K562 (cell line): ENCODE data around the gene CCDC106. TPM values are rescaled to one million over a fixed set of nuclear protein-coding genes. Genes with fewer than 3 reads are reported as not detected.
A peak's percentile ranks its signal among the peaks of the same experiment; 100 is the strongest.

Experiments used
- ATAC-seq: fragments of 200-7000 bp; cut with Tn5 transposase; 3 replicates; pipeline ENCODE4 v1.9.1; 2020; ENCODE audit warnings: moderate library complexity
- BruUV-seq: library from RNA; stranded (reverse); fragments of 400-500 nt; replicated peaks from 2 replicates; lab custom pipeline; 2021; lab: Mats Ljungman, UMichigan
- CTCF ChIA-PET: fragments of 300-600 bp; formaldehyde crosslinking; extraction: SDS; loops from one replicate; lab custom pipeline; 2021; ENCODE audit warnings: low intra/inter-chr PET ratio; lab: Yijun Ruan, JAX
- POLR2A ChIA-PET: fragments of 300-600, 350-650 bp; sonication (Branson Sonifier 250); formaldehyde crosslinking; extraction: SDS; loops from one replicate; lab custom pipeline; 2021; ENCODE audit warnings: antibody characterized with exemption, inconsistent platforms; lab: Yijun Ruan, JAX
- DNase-seq, 4 experiments: peaks; one replicate each; pipeline versions ENCODE4 v3.0.0 to v3.0.0-alpha.2; 2011 to 2018; ENCODE audit warnings: low spot score in 3 of 4, mixed read lengths in 3 of 4; ENCODE audit errors: extremely low read depth in 1 of 4
- FAIRE-seq: peaks from 2 replicates; lab custom pipeline; 2011; peaks lifted over from hg19 to GRCh38; lab: Jason Lieb, UNC
- H2AFZ ChIP-seq: 2 replicates; pipeline ENCODE4 v1.6.0; 2011; ENCODE audit warnings: low read depth, low read length, control low read depth, inconsistent platforms
- H3K27ac ChIP-seq: fragments of 200-600 bp; 3 replicates; pipeline ENCODE4 v1.8.0; 2011; ENCODE audit warnings: low read depth, mild to moderate bottlenecking, control low read depth, inconsistent platforms, low read length, moderate library complexity, mixed read lengths; ENCODE audit errors: extremely low read depth
- H3K27me3 ChIP-seq, 2 experiments: fragments of 300-600 bp in 1 of 2; 2 replicates in 1 of 2; 3 replicates in 1 of 2; pipeline versions ENCODE4 v1.6.0 to v1.8.0; 2011; ENCODE audit warnings: inconsistent platforms in 2 of 2, low read length in 2 of 2, mild to moderate bottlenecking in 1 of 2, mixed read lengths in 1 of 2, moderate library complexity in 1 of 2; ENCODE audit not compliant: control insufficient read depth in 2 of 2, insufficient read depth in 2 of 2
- H3K36me3 ChIP-seq: fragments of 300-600 bp; 3 replicates; pipeline ENCODE4 v1.8.0; 2011; ENCODE audit warnings: mild to moderate bottlenecking, low read length, inconsistent platforms; ENCODE audit not compliant: control insufficient read depth, insufficient read depth
- H3K4me1 ChIP-seq, 2 experiments: fragments of 200-600 bp in 1 of 2; replicated peaks in 1 of 2; 2 replicates in 1 of 2; 3 replicates in 1 of 2; pipeline versions ENCODE4 v1.5.1 to v1.8.0; 2011; ENCODE audit warnings: inconsistent platforms in 2 of 2, low read length in 2 of 2, mild to moderate bottlenecking in 1 of 2, mixed read lengths in 1 of 2, moderate library complexity in 1 of 2; ENCODE audit not compliant: control insufficient read depth in 2 of 2, insufficient read depth in 2 of 2
- H3K4me2 ChIP-seq: 2 replicates; pipeline ENCODE4 v1.6.1; 2011; ENCODE audit warnings: low read length, control low read depth, inconsistent platforms, mixed read lengths; ENCODE audit not compliant: insufficient read depth
- H3K4me3 ChIP-seq: fragments of 200-600 bp; sonication (generic), shearing (Covaris generic); 2 replicates; pipeline ENCODE4 v1.5.1; 2016; ENCODE audit warnings: control low read depth, inconsistent platforms
- H3K79me2 ChIP-seq: fragments of 200-600 bp; 3 replicates; pipeline ENCODE4 v1.8.0; 2011; ENCODE audit warnings: low read length, inconsistent platforms; ENCODE audit not compliant: control insufficient read depth, insufficient read depth
- H3K9ac ChIP-seq, 2 experiments: 2 replicates each; pipeline versions ENCODE4 v1.6.0 to v1.6.1; 2011; ENCODE audit warnings: low read depth in 2 of 2, low read length in 2 of 2, control low read depth in 1 of 2, inconsistent platforms in 1 of 2, mild to moderate bottlenecking in 1 of 2, mixed read lengths in 1 of 2; ENCODE audit not compliant: insufficient read depth in 1 of 2
- H3K9me1 ChIP-seq: one replicate; pipeline ENCODE4 v1.6.0; 2011; ENCODE audit warnings: inconsistent platforms, mild to moderate bottlenecking, low read length, moderate library complexity; ENCODE audit not compliant: control insufficient read depth, insufficient read depth
- H3K9me3 ChIP-seq: replicated peaks from 2 replicates; pipeline ENCODE4 v1.5.1; 2011; ENCODE audit warnings: low read depth, low read length, inconsistent platforms; ENCODE audit not compliant: control insufficient read depth, insufficient read depth
- H4K20me1 ChIP-seq: replicated peaks from 2 replicates; pipeline ENCODE4 v1.6.1; 2011; ENCODE audit warnings: low read length, inconsistent platforms, mixed read lengths; ENCODE audit not compliant: control insufficient read depth, insufficient read depth
- EHMT2 ChIP-seq: fragments of 450-650 bp; IDR thresholded peaks from 2 replicates; pipeline ENCODE4 v1.6.1; 2018; ENCODE audit warnings: antibody characterized with exemption
- GATAD2A ChIP-seq: fragments of 450-650 bp; IDR thresholded peaks from 2 replicates; pipeline ENCODE4 v1.6.1; 2017
- MBD2 ChIP-seq: sonication (generic); IDR thresholded peaks from 2 replicates; pipeline ENCODE4 v1.6.1; 2016; ENCODE audit warnings: low read depth, borderline replicate concordance
- NFE2L1 ChIP-seq: fragments of 450-650 bp; IDR thresholded peaks from 2 replicates; pipeline ENCODE4 v1.6.1; 2016; ENCODE audit warnings: missing genetic modification characterization, low read depth, mild to moderate bottlenecking, missing compliant biosample characterization, moderate library complexity, borderline replicate concordance
- NRF1 ChIP-seq, 2 experiments: fragments of 450-650 bp; IDR thresholded peaks in 1 of 2; conservative IDR thresholded peaks in 1 of 2; 2 replicates each; pipeline ENCODE4 v1.6.1; 2014; ENCODE audit warnings: mild to moderate bottlenecking in 2 of 2
- PHB ChIP-seq: fragments of 250-450 bp; sonication (Bioruptor Pico); IDR thresholded peaks from 2 replicates; pipeline ENCODE4 v1.5.0; 2021
- PML ChIP-seq: IDR thresholded peaks from 2 replicates; pipeline ENCODE4 v1.6.1; 2012; ENCODE audit warnings: low read length, inconsistent platforms
- POLR2A ChIP-seq: fragments of 450-650 bp; conservative IDR thresholded peaks from 2 replicates; pipeline ENCODE4 v1.6.1; 2016
- TRIM28 ChIP-seq: fragments of 450-650 bp; IDR thresholded peaks from 2 replicates; pipeline ENCODE4 v1.6.1; 2017
- YBX1 ChIP-seq: fragments of 450-650 bp; IDR thresholded peaks from 2 replicates; pipeline ENCODE4 v1.7.1; 2016; ENCODE audit warnings: mild to moderate bottlenecking
- ZBTB7A ChIP-seq: IDR thresholded peaks from 2 replicates; pipeline ENCODE4 v1.6.1; 2011; ENCODE audit warnings: low read depth, mild to moderate bottlenecking, low read length, moderate library complexity, borderline replicate concordance; ENCODE audit not compliant: control insufficient read depth
- ZNF217 ChIP-seq: sonication (generic); formaldehyde crosslinking; IDR thresholded peaks from 2 replicates; pipeline ENCODE4 v1.8.0; 2022; ENCODE audit warnings: mild to moderate bottlenecking, missing genetic modification reagents
- WGBS: fragments of 100-300 bp; shearing (Covaris generic); methylation state at CpG from one replicate; pipeline ENCODE4 v1.1.6; 2016; ENCODE audit warnings: low coverage, mixed read lengths; ENCODE audit not compliant: insufficient coverage; ENCODE audit errors: missing lambda C conversion rate; 5-methylcytosine and 5-hydroxymethylcytosine counted together
- in situ Hi-C: fragments of 300-500 bp; cut with MboI; formaldehyde crosslinking; loops from 4 replicates; pipeline ENCODE4 v1.15.0; 2018; ENCODE audit warnings: inconsistent platforms, mixed read lengths
- intact Hi-C: fragments of 100-400 bp; cut with micrococcal nuclease; formaldehyde crosslinking; loops from 2 replicates; pipeline ENCODE4 v1.14.2; 2022
- polyA plus RNA-seq, 8 experiments: library from polyadenylated mRNA; depleted of rRNA in 4 of 8; stranded (reverse) in 5 of 8; unstranded in 3 of 8; fragments of >200 nt; fragmentation: Nextera tagmentation in 2 of 8; fragmentation: Illumina TruSeq in 1 of 8; extraction: Ambion mirVana in 2 of 8; extraction: Trizol in 1 of 8; gene quantifications; 2 replicates each; pipeline versions ENCODE4 v1.2.1 to v1.2.3, GENCODE V29; 2011 to 2014; ENCODE audit warnings: inconsistent platforms in 1 of 8, missing spikeins in 1 of 8
- total RNA-seq, 7 experiments: library from RNA; depleted of rRNA in 6 of 7; stranded (reverse); fragments of >200 nt in 6 of 7; fragmentation: Illumina TruSeq in 2 of 7; extraction: Trizol in 2 of 7; gene quantifications; 2 replicates each; pipeline versions ENCODE4 v1.2.1 to v1.2.3, GENCODE V29; 2011 to 2021; ENCODE audit warnings: low replicate concordance in 1 of 7
- TF ChIP-seq, protein P1 (sequence below): fragments of 250-450 bp; sonication (Bioruptor Pico); IDR thresholded peaks from 2 replicates; pipeline ENCODE4 v1.9.0; 2021; ENCODE audit warnings: mild to moderate bottlenecking, inconsistent platforms
- TF ChIP-seq, protein P2 (sequence below): sonication (generic); formaldehyde crosslinking; IDR thresholded peaks from 2 replicates; pipeline ENCODE4 v1.8.0; 2022; ENCODE audit warnings: missing genetic modification reagents, mild to moderate bottlenecking, moderate library complexity, borderline replicate concordance
- TF ChIP-seq, protein P3 (sequence below): fragments of 450-650 bp; formaldehyde crosslinking; IDR thresholded peaks from 2 replicates; pipeline ENCODE4 v1.4.0; 2022; ENCODE audit warnings: missing genetic modification characterization

Gene CCDC106
- total and polyA plus RNA-seq, 9 of the 15 experiments (the other 6 are each of a cell fraction or from before 2014, with no cell fraction given) = 0.10 to 27.5 (median 15.0) TPM; not detected in 1

DNA sequence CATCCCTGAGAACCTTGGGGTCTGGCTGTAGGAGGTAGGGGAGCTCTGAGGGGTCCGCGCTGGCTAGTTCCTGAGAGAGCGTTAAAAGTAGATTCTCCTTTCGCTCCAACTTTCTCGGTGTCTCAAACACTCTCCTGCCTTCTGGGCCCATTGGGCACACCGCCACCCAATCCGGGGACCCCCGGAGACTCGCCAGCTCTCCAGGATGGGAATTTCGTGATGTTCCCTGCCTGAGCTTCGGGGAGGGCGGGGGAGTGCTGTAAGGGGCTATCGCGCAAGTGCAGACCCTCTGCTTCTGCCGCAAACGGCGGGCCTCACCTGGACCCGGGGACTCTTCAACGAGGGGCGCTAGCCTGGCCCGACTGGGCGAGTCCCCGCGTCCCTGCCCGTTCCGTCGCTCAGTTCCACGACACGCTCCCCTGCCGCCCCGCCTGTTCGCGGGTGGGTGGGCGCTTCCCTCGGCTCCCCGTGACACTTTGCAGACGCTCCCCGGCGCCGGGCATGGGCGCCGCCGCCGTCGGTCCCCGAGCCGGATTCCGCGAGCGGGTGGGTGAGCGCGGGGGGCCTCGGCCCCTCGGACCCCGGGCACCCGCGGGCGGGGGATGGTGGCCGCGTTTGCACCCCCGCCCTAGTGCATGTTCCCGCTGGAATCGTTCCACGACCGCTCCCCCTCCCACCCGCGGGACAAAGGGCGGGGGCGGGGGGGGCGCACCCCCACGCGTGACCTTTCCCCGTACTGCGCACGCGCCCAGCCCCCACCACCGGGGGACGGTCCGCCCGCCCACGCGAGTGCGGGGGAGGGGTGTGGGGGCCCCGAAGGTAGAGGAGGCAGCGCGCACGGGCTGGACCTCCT lies at the start of gene CCDC106 (continued):
- TF ChIP-seq, protein P1, sequence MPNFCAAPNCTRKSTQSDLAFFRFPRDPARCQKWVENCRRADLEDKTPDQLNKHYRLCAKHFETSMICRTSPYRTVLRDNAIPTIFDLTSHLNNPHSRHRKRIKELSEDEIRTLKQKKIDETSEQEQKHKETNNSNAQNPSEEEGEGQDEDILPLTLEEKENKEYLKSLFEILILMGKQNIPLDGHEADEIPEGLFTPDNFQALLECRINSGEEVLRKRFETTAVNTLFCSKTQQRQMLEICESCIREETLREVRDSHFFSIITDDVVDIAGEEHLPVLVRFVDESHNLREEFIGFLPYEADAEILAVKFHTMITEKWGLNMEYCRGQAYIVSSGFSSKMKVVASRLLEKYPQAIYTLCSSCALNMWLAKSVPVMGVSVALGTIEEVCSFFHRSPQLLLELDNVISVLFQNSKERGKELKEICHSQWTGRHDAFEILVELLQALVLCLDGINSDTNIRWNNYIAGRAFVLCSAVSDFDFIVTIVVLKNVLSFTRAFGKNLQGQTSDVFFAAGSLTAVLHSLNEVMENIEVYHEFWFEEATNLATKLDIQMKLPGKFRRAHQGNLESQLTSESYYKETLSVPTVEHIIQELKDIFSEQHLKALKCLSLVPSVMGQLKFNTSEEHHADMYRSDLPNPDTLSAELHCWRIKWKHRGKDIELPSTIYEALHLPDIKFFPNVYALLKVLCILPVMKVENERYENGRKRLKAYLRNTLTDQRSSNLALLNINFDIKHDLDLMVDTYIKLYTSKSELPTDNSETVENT (CRISPR knock-in tag) = peak; percentile 51; the same call in 1 of the 2 replicates
- no peak for TF ChIP-seq NFE2L1 (tag)

DNA sequence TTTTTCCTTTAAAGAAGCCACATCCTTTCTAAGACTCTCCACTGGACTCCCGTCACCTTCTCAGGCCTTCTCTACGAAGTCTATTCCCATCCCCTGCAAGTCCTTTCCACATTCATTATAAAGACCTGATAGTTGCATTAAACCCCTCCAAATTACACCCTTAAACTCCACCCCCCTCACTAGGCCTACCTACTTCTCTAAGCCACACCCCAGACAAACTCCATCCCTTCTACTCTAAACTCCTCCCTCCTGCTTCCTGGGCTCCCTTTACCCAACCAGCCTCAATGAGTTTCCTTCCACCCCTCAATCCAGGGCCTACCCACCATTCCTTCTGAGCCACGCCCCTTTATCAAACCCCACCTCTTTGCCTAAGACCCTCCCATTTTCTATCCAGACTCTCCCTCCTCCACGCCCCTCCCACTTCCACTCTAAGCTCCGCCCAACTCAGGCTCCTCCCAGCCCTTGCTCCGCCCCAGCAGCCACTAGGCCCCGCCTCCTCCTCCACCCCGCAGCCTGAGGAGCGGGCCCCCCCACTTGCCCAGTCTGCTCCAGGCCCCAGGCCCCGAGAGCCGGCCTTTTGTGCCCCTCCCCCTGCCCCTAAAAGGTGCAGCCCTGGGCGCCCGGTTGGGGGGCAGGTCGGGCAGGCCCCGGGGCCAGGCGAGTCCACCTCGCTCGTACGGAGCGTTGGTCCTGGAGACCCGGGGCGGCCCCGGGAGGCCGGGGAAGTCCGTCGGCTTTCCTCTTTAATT lies 49.1 kb upstream of the CCDC106 start:
- ChIA-PET POLR2A (interaction anchor here (0.6 to 3.4 kb wide), 18 partner anchors 11 to 514 kb away, joined by 3 to 22 read pairs (median 4); partner anchors contain the start of genes U2AF2 and ZNF579), CTCF (no interaction called here)
- FAIRE-seq (peak; percentile 97), ATAC-seq (peak; percentile 87), DNase-seq (peak; percentile 86 to 93 (median 92))
- peaks cover 26% of the 10 kb centered on the region; the same call in 2 of the 3 replicates for H3K36me3 ChIP-seq
- in situ Hi-C loops (no loop called here), intact Hi-C loops (no loop called here)
- H4K20me1 ChIP-seq = no peaks in the 10 kb centered on the region
- peak overlapping the region; percentile 100 for H2AFZ ChIP-seq
- peaks cover 5% of the 10 kb centered on the region; the same call in 1 of the 2 replicates for H3K9me3 ChIP-seq
- no peaks in the 10 kb centered on the region for H3K9me1 ChIP-seq
- no peaks in the 10 kb centered on the region for H3K27me3 ChIP-seq
- WGBS = 5% methylated on average over 18 of the region's 26 CpGs
- peak overlapping the region; percentile 99 for H3K4me2 ChIP-seq
- peak overlapping the region; percentile 60 for H3K4me3 ChIP-seq
- H3K9ac ChIP-seq = peak overlapping the region; percentile 96 to 99
- no TSS peak for BruUV-seq
- peak overlapping the region; percentile 100 for H3K27ac ChIP-seq
- H3K79me2 ChIP-seq = peaks cover 18% of the 10 kb centered on the region
- H3K4me1 ChIP-seq = peaks cover 22 to 35% of the 10 kb centered on the region in 2 experiments; a peak in 4 of 5 replicates
- TF ChIP-seq MBD2 = peak; percentile 16; the same call in 1 of the 2 replicates
- TF ChIP-seq POLR2A = peak; percentile 88
- TF ChIP-seq PML = peak; percentile 62
- peak; percentile 42; the same call in 1 of the 2 replicates for TF ChIP-seq EHMT2
- TF ChIP-seq ZNF217 = no peak
- TF ChIP-seq, protein P2, sequence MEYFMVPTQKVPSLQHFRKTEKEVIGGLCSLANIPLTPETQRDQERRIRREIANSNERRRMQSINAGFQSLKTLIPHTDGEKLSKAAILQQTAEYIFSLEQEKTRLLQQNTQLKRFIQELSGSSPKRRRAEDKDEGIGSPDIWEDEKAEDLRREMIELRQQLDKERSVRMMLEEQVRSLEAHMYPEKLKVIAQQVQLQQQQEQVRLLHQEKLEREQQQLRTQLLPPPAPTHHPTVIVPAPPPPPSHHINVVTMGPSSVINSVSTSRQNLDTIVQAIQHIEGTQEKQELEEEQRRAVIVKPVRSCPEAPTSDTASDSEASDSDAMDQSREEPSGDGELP (CRISPR knock-in tag) = peak; percentile 59; the same call in 1 of the 2 replicates
- TF ChIP-seq TRIM28 = no peak
- peak; percentile 73 to 78 for TF ChIP-seq NRF1 (conservative IDR thresholded peaks at IDR 0.05 in 1 of 2, IDR thresholded peaks at IDR 0.05 in 1 of 2)
- 0 out of 2 replicates have a peak, but pooled peaks have one; percentile 56 for TF ChIP-seq PHB (CRISPR knock-in tag)
- TF ChIP-seq, protein P3, sequence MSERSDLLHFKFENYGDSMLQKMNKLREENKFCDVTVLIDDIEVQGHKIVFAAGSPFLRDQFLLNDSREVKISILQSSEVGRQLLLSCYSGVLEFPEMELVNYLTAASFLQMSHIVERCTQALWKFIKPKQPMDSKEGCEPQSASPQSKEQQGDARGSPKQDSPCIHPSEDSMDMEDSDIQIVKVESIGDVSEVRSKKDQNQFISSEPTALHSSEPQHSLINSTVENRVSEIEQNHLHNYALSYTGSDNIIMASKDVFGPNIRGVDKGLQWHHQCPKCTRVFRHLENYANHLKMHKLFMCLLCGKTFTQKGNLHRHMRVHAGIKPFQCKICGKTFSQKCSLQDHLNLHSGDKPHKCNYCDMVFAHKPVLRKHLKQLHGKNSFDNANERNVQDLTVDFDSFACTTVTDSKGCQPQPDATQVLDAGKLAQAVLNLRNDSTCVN (CRISPR knock-in tag) = peak; percentile 81; the same call in 1 of the 2 replicates
- no peak for TF ChIP-seq GATAD2A
- no peak for TF ChIP-seq YBX1
- TF ChIP-seq ZBTB7A = 0 out of 2 replicates have a peak, but pooled peaks have one; percentile 48
